WTC11 (cell line): ENCODE data around the gene ANKRD65.

ENCODE experiments used
- ELF4 ChIP-seq: sonication (generic); formaldehyde crosslinking; IDR thresholded peaks from 2 replicates; pipeline ENCODE4 v1.8.1; 2022; ENCODE audit warnings: low read depth, mild to moderate bottlenecking, moderate library complexity, missing genetic modification reagents
- FOXK1 ChIP-seq: sonication (generic); formaldehyde crosslinking; IDR thresholded peaks from 2 replicates; pipeline ENCODE4 v1.8.0; 2022; ENCODE audit warnings: mild to moderate bottlenecking, moderate library complexity, missing genetic modification reagents
- GABPB1 ChIP-seq: sonication (generic); formaldehyde crosslinking; IDR thresholded peaks from 2 replicates; pipeline ENCODE4 v1.8.1; 2023; ENCODE audit warnings: mild to moderate bottlenecking, missing genetic modification reagents
- MYBL2 ChIP-seq: sonication (generic); formaldehyde crosslinking; IDR thresholded peaks from 2 replicates; pipeline ENCODE4 v1.8.1; 2023; ENCODE audit warnings: mild to moderate bottlenecking, moderate library complexity, missing genetic modification reagents
- NR2C2 ChIP-seq: sonication (generic); formaldehyde crosslinking; IDR thresholded peaks from 2 replicates; pipeline ENCODE4 v1.8.0; 2022; ENCODE audit warnings: mild to moderate bottlenecking, missing genetic modification reagents
- SP1 ChIP-seq: sonication (generic); formaldehyde crosslinking; conservative IDR thresholded peaks from 2 replicates; pipeline ENCODE4 v1.8.1; 2022; ENCODE audit warnings: missing genetic modification reagents
- TF ChIP-seq, protein P1 (sequence below): fragments of 200-600 bp; IDR thresholded peaks from 2 replicates; pipeline ENCODE4 v1.8.0; 2022; ENCODE audit warnings: antibody characterized with exemption
- TF ChIP-seq, protein P2 (sequence below): sonication (generic); formaldehyde crosslinking; IDR thresholded peaks from 2 replicates; pipeline ENCODE4 v1.8.0; 2023; ENCODE audit warnings: mild to moderate bottlenecking, missing genetic modification reagents
- TF ChIP-seq, protein P3 (sequence below): sonication (generic); formaldehyde crosslinking; IDR thresholded peaks from 2 replicates; pipeline ENCODE4 v1.8.0; 2022; ENCODE audit warnings: mild to moderate bottlenecking, missing genetic modification reagents

DNA sequence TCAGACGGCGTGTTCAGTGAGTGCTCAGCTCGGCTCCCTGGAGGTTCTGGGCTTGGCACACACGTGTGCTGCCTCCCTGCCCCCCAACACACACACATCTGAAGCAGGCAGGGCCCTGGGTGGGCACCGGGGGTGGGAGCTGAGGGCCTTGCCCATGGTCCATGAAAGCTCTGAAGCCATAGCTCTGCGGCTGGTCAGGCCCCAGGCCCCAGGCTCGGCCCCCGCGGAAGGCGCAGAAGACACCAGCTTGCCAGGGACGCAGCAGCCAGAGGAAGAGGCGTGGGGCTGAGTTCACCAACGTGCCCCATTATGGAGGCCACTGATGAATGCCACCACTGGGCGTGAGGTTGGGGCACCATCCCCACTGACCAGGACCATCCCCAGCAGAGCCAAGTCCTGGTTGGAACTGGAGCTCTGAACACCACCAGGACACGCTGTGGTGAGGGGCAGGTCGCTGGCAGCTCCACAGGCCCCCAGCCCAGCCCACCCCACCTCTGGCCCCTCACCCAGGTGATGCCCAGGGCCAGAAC is 50.2 kb downstream of the ANKRD65 start:
- TF ChIP-seq GABPB1, result no peak
- TF ChIP-seq, protein P1, sequence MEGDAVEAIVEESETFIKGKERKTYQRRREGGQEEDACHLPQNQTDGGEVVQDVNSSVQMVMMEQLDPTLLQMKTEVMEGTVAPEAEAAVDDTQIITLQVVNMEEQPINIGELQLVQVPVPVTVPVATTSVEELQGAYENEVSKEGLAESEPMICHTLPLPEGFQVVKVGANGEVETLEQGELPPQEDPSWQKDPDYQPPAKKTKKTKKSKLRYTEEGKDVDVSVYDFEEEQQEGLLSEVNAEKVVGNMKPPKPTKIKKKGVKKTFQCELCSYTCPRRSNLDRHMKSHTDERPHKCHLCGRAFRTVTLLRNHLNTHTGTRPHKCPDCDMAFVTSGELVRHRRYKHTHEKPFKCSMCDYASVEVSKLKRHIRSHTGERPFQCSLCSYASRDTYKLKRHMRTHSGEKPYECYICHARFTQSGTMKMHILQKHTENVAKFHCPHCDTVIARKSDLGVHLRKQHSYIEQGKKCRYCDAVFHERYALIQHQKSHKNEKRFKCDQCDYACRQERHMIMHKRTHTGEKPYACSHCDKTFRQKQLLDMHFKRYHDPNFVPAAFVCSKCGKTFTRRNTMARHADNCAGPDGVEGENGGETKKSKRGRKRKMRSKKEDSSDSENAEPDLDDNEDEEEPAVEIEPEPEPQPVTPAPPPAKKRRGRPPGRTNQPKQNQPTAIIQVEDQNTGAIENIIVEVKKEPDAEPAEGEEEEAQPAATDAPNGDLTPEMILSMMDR, result no peak
- TF ChIP-seq MYBL2, result no peak
- TF ChIP-seq, protein P2, sequence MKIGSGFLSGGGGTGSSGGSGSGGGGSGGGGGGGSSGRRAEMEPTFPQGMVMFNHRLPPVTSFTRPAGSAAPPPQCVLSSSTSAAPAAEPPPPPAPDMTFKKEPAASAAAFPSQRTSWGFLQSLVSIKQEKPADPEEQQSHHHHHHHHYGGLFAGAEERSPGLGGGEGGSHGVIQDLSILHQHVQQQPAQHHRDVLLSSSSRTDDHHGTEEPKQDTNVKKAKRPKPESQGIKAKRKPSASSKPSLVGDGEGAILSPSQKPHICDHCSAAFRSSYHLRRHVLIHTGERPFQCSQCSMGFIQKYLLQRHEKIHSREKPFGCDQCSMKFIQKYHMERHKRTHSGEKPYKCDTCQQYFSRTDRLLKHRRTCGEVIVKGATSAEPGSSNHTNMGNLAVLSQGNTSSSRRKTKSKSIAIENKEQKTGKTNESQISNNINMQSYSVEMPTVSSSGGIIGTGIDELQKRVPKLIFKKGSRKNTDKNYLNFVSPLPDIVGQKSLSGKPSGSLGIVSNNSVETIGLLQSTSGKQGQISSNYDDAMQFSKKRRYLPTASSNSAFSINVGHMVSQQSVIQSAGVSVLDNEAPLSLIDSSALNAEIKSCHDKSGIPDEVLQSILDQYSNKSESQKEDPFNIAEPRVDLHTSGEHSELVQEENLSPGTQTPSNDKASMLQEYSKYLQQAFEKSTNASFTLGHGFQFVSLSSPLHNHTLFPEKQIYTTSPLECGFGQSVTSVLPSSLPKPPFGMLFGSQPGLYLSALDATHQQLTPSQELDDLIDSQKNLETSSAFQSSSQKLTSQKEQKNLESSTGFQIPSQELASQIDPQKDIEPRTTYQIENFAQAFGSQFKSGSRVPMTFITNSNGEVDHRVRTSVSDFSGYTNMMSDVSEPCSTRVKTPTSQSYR (CRISPR knock-in tag), result no peak
- TF ChIP-seq FOXK1 (CRISPR knock-in tag), result no peak
- TF ChIP-seq SP1 (CRISPR knock-in tag), result no peak
- TF ChIP-seq NR2C2 (CRISPR knock-in tag), result no peak
- TF ChIP-seq, protein P3, sequence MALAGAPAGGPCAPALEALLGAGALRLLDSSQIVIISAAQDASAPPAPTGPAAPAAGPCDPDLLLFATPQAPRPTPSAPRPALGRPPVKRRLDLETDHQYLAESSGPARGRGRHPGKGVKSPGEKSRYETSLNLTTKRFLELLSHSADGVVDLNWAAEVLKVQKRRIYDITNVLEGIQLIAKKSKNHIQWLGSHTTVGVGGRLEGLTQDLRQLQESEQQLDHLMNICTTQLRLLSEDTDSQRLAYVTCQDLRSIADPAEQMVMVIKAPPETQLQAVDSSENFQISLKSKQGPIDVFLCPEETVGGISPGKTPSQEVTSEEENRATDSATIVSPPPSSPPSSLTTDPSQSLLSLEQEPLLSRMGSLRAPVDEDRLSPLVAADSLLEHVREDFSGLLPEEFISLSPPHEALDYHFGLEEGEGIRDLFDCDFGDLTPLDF (CRISPR knock-in tag), result no peak
- TF ChIP-seq ELF4 (CRISPR knock-in tag), result no peak
